Transverse colon (tissue), 4 donors: ENCODE data around the gene HEXD. TPM values are rescaled to one million over a fixed set of nuclear protein-coding genes. Genes with fewer than 3 reads are reported as not detected.

ENCODE experiments used
- DNase-seq: peaks from one replicate; pipeline ENCODE4 v3.0.0-alpha.2; 2019
- H3K27ac ChIP-seq, 4 donors: fragments of 200-600 bp; sonication (generic); 2 replicates each; pipeline ENCODE4 v1.5.1; 2016 to 2018; ENCODE audit warnings: inconsistent platforms in 4 of 4
- H3K27me3 ChIP-seq: fragments of 200-600 bp; sonication (generic); 2 replicates; pipeline ENCODE4 v1.5.1; 2017; ENCODE audit warnings: inconsistent platforms
- H3K36me3 ChIP-seq, 4 donors: fragments of 200-600 bp; sonication (generic); 2 replicates each; pipeline ENCODE4 v1.5.1; 2017 to 2019; ENCODE audit warnings: inconsistent platforms in 4 of 4
- H3K4me1 ChIP-seq, 4 donors: fragments of 200-600 bp; sonication (generic); 2 replicates each; pipeline ENCODE4 v1.5.1; 2017 to 2020; ENCODE audit warnings: inconsistent platforms in 4 of 4
- H3K4me3 ChIP-seq, 4 donors: fragments of 200-600 bp; sonication (generic); 1 replicate in 1 of 4; 2 replicates in 3 of 4; pipeline versions ENCODE4 v1.5.1 to v1.6.1; 2017 to 2019; ENCODE audit warnings: inconsistent platforms in 4 of 4
- H3K9me3 ChIP-seq, 2 donors: fragments of 200-600 bp; sonication (generic); 2 replicates each; pipeline ENCODE4 v1.5.1; 2017 to 2019; ENCODE audit warnings: inconsistent platforms in 2 of 2
- CTCF ChIP-seq, 5 experiments: fragments of 200-600 bp in 3 of 5; fragments of 450-650 bp in 2 of 5; sonication (generic) in 3 of 5; IDR thresholded peaks; 1 replicate in 2 of 5; 2 replicates in 3 of 5; pipeline ENCODE4 v1.5.1; 2016 to 2017; ENCODE audit warnings: antibody characterized with exemption in 5 of 5, inconsistent platforms in 3 of 5, mild to moderate bottlenecking in 2 of 5, moderate library complexity in 1 of 5
- EP300 ChIP-seq: sonication (generic); formaldehyde crosslinking; IDR thresholded peaks from one replicate; pipeline ENCODE4 v1.6.1; 2017; ENCODE audit warnings: antibody characterized with exemption, low read depth
- POLR2A ChIP-seq: fragments of 450-650 bp; IDR thresholded peaks from one replicate; pipeline ENCODE4 v1.6.1; 2016; ENCODE audit warnings: antibody characterized with exemption, mild to moderate bottlenecking, moderate library complexity
- POLR2AphosphoS5 ChIP-seq, 3 donors: sonication (generic); formaldehyde crosslinking; IDR thresholded peaks; one replicate each; pipeline ENCODE4 v1.6.1; 2016; ENCODE audit warnings: antibody characterized with exemption in 3 of 3
- WGBS, 2 donors: methylation state at CpG; one replicate each; pipeline ENCODE4 v1.1.5; 2018; ENCODE audit warnings: low coverage in 1 of 2; 5-methylcytosine and 5-hydroxymethylcytosine counted together
- in situ Hi-C, 4 donors: fragments of 200-750 bp; cut with MboI; loops; one replicate each; pipeline versions ENCODE4 v1.15.0 to v1.15.1; 2017; ENCODE audit warnings: low sequenced_read_pairs in 3 of 4, low pct_ligation_motif_present in 1 of 4, low pct_unique_long_range_greater_than_20kb in 1 of 4
- intact Hi-C: fragments of 100-400 bp; cut with DNase I; formaldehyde crosslinking; loops from one replicate; pipeline ENCODE4 v1.15.1; 2023; ENCODE audit warnings: low total_unique reads
- total RNA-seq, 4 donors: library from RNA; depleted of rRNA; stranded (reverse); fragments of >200 nt; gene quantifications; one replicate each; pipeline ENCODE4 v1.1.0, GENCODE V29; 2016

The HEXD gene
- total RNA-seq, 4 donors from 2014 or later, result 45.5 to 258 (median 102) TPM

- in situ Hi-C loops, result no loop called here
- TF ChIP-seq CTCF (IDR thresholded peaks at IDR 0.05) (no peak), POLR2AphosphoS5 (IDR thresholded peaks at IDR 0.05) (no peak), EP300 (no peak), POLR2A (no peak)
- H3K4me1 ChIP-seq, result peaks cover 0 to 11% (median 8%) of the 10 kb centered on the region in 4 donors
- no peak for DNase-seq
- no peak overlapping the region for H3K4me3 ChIP-seq
- no peaks in the 10 kb centered on the region for H3K36me3 ChIP-seq
- no peak overlapping the region for H3K27ac ChIP-seq
- H3K27me3 ChIP-seq, result peaks cover 24% of the 10 kb centered on the region
- H3K9me3 ChIP-seq, result no peaks in the 10 kb centered on the region
- intact Hi-C loops, result no loop called here
- WGBS, 2 donors, result 80 to 88% methylated on average over 1 to 13 of the region's 13 CpGs
Measured at GRCh38 chr17:82390860-82391435, 27.2 kb upstream of the HEXD start.

DNA sequence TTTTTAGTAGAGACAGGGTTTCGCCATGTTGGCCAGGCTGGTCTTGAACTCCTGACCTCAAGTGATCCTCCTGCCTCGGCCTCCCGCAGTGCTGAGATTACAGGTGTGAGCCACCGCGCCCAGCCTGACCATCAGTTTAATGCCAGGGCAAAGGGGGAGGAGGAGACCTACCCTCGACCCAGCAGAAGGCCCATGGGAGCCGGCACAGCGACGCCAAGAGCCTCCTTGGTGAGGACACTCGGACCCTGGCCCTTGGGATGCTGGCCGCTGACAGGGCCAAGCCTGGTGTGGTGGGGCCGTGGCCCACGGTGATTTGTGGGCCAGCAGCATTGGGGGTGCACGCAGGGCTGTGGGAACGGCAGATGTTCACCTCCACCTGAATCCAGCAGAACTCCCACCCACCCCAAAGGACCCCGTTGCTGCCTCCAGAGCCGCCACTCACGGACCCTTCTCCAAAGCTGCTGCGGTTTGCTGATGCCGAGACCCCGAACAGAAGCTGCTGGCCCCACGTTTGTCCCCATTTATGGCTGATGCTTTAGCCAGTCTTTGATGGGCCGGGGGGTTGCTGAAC, 26.6 kb upstream of the HEXD start:
- no peak for DNase-seq
- TF ChIP-seq POLR2AphosphoS5 (IDR thresholded peaks at IDR 0.05) (no peak), POLR2A (no peak), EP300 (no peak), CTCF (IDR thresholded peaks at IDR 0.05) (no peak)
- no peaks in the 10 kb centered on the region for H3K9me3 ChIP-seq
- H3K4me3 ChIP-seq, result no peak overlapping the region
- H3K27me3 ChIP-seq, result peaks cover 18% of the 10 kb centered on the region
- in situ Hi-C loops, result no loop called here
- 94% methylated on average over 23 of the region's 23 CpGs; no CpG with 5 or more reads in 1 of the 2 donors for WGBS, 2 donors
- no peak overlapping the region for H3K27ac ChIP-seq
- peaks cover 0 to 9% (median 8%) of the 10 kb centered on the region in 4 donors for H3K4me1 ChIP-seq
- intact Hi-C loops, result no loop called here
- H3K36me3 ChIP-seq, result no peaks in the 10 kb centered on the region

GRCh38 chr17:82392209-82392920, 25.8 kb upstream of the HEXD start:
- Histone ChIP-seq H3K4me3 (no peak overlapping the region), H3K27ac (no peak overlapping the region), H3K27me3 (peaks cover 10% of the 10 kb centered on the region), H3K9me3 (no peaks in the 10 kb centered on the region), H3K4me1 (peaks cover 0 to 2% (median under 1%) of the 10 kb centered on the region in 4 donors), H3K36me3 (no peaks in the 10 kb centered on the region)
- intact Hi-C loops, result no loop called here
- DNase-seq, result no peak
- no peak for TF ChIP-seq CTCF (IDR thresholded peaks at IDR 0.05)
- TF ChIP-seq POLR2AphosphoS5 (IDR thresholded peaks at IDR 0.05), result no peak
- TF ChIP-seq EP300, result no peak
- no peak for TF ChIP-seq POLR2A
- 93% methylated on average over 25 of the region's 28 CpGs; no CpG with 5 or more reads in 1 of the 2 donors for WGBS, 2 donors
- in situ Hi-C loops, result no loop called here

GRCh38 chr17:82392941-82393340, 25.2 kb upstream of the HEXD start:
- intact Hi-C loops, result no loop called here

More at GRCh38 chr17:82392941-82393340, 25.2 kb upstream of the HEXD start:
- WGBS, 2 donors, result 94% methylated on average over 15 of the region's 15 CpGs; no CpG with 5 or more reads in 1 of the 2 donors
- DNase-seq, result no peak
- Histone ChIP-seq H3K4me1 (no peaks in the 10 kb centered on the region), H3K4me3 (no peak overlapping the region), H3K9me3 (no peaks in the 10 kb centered on the region), H3K27me3 (peaks cover 4% of the 10 kb centered on the region), H3K36me3 (no peaks in the 10 kb centered on the region), H3K27ac (no peak overlapping the region)
- no peak for TF ChIP-seq POLR2AphosphoS5 (IDR thresholded peaks at IDR 0.05)
- no peak for TF ChIP-seq CTCF (IDR thresholded peaks at IDR 0.05)
- no peak for TF ChIP-seq POLR2A
- TF ChIP-seq EP300, result no peak
- in situ Hi-C loops, result no loop called here
